ENCODE data around the gene CALML5. TPM values are rescaled to one million over a fixed set of nuclear protein-coding genes. Genes with fewer than 3 reads are reported as not detected.

Gene CALML5
- total RNA-seq, 1 experiment from 2014 or later = not detected

DNA sequence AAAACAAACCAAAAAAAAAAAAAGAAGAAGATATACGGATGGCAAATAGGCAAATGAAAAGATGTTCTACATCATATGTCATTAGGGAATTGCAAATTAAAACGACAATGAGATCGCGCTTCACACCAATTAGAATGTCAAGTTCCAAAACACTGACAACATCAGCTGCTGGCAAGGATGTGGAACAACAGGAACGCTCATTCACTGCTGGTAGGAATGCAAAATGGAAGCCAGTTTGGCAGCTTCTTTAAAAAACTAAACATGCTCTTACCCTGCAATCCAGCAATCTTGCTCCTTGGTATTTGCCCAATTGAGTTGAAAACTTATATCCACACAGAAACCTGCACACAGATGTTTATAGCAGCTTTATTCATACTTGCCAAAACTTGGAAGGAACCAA is 34.8 kb downstream of the CALML5 start:
- no peak overlapping the region for H2AFZ ChIP-seq (ENCODE audit: low read depth, low read length, poor library complexity, severe bottlenecking)
- CTCF ChIA-PET = no interaction called here
- no peak overlapping the region for H3K4me2 ChIP-seq (ENCODE audit: low read length)
- H4K20me1 ChIP-seq (ENCODE audit: insufficient read depth) = no peaks in the 10 kb centered on the region
- no peak overlapping the region for H3K27ac ChIP-seq (ENCODE audit: low read depth, low read length)
- ATAC-seq = no peak
- no peak for DNase-seq (ENCODE audit: low read depth, low spot score)
- no peaks in the 10 kb centered on the region for H3K27me3 ChIP-seq (ENCODE audit: insufficient read depth, low read length)
- POLR2A ChIA-PET = no interaction called here
- intact Hi-C loops (cut with micrococcal nuclease) = no loop called here
- BruUV-seq (replicated peaks) = no TSS peak
- H3K4me1 ChIP-seq (ENCODE audit: control insufficient read depth in 1 of 2, insufficient read depth in 2 of 2, low read length in 2 of 2) = no peaks in the 10 kb centered on the region
- no peaks in the 10 kb centered on the region for H3K9me3 ChIP-seq (ENCODE audit: control insufficient read depth in 1 of 2, insufficient read depth in 1 of 2, low read depth in 1 of 2, low read length in 2 of 2)
- no peaks in the 10 kb centered on the region for H3K9me2 ChIP-seq (ENCODE audit: insufficient read depth)
- H3K4me3 ChIP-seq (replicated peaks in 1 of 2; ENCODE audit: low read depth in 1 of 2, low read length in 2 of 2) = no peak overlapping the region
- RAD21 ChIA-PET (ENCODE audit: low non-redundant PET in 1 of 2, low total read pairs in 2 of 2, uncharacterized antibody in 2 of 2, unreplicated experiment in 2 of 2) = no interaction called here
- no peak overlapping the region for H3K9ac ChIP-seq (ENCODE audit: low read length)
- TF ChIP-seq EGR1 (IDR thresholded peaks at IDR 0.05; ENCODE audit: low read depth) = no peak
- TF ChIP-seq, protein P1, sequence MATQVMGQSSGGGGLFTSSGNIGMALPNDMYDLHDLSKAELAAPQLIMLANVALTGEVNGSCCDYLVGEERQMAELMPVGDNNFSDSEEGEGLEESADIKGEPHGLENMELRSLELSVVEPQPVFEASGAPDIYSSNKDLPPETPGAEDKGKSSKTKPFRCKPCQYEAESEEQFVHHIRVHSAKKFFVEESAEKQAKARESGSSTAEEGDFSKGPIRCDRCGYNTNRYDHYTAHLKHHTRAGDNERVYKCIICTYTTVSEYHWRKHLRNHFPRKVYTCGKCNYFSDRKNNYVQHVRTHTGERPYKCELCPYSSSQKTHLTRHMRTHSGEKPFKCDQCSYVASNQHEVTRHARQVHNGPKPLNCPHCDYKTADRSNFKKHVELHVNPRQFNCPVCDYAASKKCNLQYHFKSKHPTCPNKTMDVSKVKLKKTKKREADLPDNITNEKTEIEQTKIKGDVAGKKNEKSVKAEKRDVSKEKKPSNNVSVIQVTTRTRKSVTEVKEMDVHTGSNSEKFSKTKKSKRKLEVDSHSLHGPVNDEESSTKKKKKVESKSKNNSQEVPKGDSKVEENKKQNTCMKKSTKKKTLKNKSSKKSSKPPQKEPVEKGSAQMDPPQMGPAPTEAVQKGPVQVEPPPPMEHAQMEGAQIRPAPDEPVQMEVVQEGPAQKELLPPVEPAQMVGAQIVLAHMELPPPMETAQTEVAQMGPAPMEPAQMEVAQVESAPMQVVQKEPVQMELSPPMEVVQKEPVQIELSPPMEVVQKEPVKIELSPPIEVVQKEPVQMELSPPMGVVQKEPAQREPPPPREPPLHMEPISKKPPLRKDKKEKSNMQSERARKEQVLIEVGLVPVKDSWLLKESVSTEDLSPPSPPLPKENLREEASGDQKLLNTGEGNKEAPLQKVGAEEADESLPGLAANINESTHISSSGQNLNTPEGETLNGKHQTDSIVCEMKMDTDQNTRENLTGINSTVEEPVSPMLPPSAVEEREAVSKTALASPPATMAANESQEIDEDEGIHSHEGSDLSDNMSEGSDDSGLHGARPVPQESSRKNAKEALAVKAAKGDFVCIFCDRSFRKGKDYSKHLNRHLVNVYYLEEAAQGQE (IDR thresholded peaks at IDR 0.05; ENCODE audit: low read depth) = no peak
- TF ChIP-seq ZNF274 (IDR thresholded peaks at IDR 0.05; ENCODE audit: low read depth, low read length) = no peak
- TF ChIP-seq POLR2AphosphoS5 (IDR thresholded peaks at IDR 0.05; ENCODE audit: low read depth, low read length) = no peak
- no peak for TF ChIP-seq EZH2 (IDR thresholded peaks at IDR 0.05)
- TF ChIP-seq, protein P2, sequence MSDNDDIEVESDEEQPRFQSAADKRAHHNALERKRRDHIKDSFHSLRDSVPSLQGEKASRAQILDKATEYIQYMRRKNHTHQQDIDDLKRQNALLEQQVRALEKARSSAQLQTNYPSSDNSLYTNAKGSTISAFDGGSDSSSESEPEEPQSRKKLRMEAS (IDR thresholded peaks at IDR 0.05) = no peak
- no peak for TF ChIP-seq SRF (IDR thresholded peaks at IDR 0.05; ENCODE audit: low read depth)
- TF ChIP-seq EZH2phosphoT487 (IDR thresholded peaks at IDR 0.05; ENCODE audit: borderline replicate concordance) = no peak
- TF ChIP-seq, protein P3, sequence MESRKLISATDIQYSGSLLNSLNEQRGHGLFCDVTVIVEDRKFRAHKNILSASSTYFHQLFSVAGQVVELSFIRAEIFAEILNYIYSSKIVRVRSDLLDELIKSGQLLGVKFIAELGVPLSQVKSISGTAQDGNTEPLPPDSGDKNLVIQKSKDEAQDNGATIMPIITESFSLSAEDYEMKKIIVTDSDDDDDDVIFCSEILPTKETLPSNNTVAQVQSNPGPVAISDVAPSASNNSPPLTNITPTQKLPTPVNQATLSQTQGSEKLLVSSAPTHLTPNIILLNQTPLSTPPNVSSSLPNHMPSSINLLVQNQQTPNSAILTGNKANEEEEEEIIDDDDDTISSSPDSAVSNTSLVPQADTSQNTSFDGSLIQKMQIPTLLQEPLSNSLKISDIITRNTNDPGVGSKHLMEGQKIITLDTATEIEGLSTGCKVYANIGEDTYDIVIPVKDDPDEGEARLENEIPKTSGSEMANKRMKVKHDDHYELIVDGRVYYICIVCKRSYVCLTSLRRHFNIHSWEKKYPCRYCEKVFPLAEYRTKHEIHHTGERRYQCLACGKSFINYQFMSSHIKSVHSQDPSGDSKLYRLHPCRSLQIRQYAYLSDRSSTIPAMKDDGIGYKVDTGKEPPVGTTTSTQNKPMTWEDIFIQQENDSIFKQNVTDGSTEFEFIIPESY (IDR thresholded peaks at IDR 0.05; ENCODE audit: extremely low read depth, insufficient replicate concordance, low read length) = no peak
- no peak for TF ChIP-seq ELF1 (IDR thresholded peaks at IDR 0.05; ENCODE audit: borderline replicate concordance, low read depth)
- TF ChIP-seq CTCF (IDR thresholded peaks at IDR 0.05 in 2 of 3, conservative IDR thresholded peaks at IDR 0.05 in 1 of 3; ENCODE audit: borderline replicate concordance in 1 of 3, insufficient read depth in 1 of 3, low read depth in 2 of 3, low read length in 2 of 3) = no peak
- no peaks in the 10 kb centered on the region for H3K36me3 ChIP-seq (ENCODE audit: control insufficient read depth in 1 of 2, insufficient read depth in 2 of 2, low read length in 2 of 2)
- no peaks in the 10 kb centered on the region for H3K79me2 ChIP-seq (ENCODE audit: insufficient read depth, low read length)

All from HCT116 (cell line).